ENCODE data around the gene TBCC.
"Not testable (repeated sequence)": the region's sequence is repeated elsewhere in the genome, so short reads cannot be mapped to it uniquely, and the experiment has no call there.

TBCC gene, protein sequence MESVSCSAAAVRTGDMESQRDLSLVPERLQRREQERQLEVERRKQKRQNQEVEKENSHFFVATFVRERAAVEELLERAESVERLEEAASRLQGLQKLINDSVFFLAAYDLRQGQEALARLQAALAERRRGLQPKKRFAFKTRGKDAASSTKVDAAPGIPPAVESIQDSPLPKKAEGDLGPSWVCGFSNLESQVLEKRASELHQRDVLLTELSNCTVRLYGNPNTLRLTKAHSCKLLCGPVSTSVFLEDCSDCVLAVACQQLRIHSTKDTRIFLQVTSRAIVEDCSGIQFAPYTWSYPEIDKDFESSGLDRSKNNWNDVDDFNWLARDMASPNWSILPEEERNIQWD

DNA sequence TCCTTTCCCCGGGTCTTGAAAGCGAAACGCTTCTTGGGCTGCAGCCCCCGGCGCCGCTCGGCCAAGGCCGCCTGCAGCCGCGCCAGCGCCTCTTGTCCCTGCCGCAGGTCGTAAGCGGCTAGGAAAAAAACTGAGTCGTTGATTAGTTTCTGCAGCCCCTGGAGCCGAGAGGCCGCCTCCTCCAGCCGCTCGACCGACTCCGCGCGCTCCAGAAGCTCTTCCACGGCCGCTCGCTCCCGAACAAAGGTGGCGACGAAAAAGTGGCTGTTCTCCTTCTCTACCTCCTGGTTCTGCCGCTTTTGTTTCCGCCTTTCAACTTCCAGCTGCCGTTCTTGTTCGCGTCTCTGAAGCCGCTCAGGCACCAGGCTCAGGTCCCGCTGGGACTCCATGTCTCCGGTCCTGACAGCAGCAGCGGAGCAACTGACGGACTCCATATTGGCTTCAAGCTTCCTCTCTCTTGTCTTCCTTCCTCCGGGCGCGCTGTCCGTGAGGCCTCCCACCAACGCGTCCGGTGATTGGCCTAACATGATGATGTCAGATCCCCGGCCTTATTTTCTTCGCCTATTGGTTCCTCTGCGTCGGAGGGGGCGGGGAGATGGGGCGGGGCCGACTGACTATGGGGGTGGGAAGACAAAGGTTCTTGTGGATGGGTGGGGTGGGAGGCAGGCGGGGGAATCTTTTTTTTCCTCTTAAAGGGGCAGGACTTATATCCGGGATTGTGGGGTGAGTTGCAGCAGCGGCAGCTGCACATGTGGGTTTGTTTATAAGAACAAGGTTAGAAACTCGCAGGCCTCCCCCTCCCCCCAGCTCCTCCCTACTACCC lies at the start of gene TBCC:
TBCC (minus strand) TSS at position 464 of the 823 bp plus-strand sequence; CDS start at position 434, 30 bp downstream.
- peak; percentile 99 for DNase-seq

- DNase-seq: no peak
Observed at GRCh38 chr6:42795651-42796050, 49.7 kb upstream of the TBCC start.

DNA sequence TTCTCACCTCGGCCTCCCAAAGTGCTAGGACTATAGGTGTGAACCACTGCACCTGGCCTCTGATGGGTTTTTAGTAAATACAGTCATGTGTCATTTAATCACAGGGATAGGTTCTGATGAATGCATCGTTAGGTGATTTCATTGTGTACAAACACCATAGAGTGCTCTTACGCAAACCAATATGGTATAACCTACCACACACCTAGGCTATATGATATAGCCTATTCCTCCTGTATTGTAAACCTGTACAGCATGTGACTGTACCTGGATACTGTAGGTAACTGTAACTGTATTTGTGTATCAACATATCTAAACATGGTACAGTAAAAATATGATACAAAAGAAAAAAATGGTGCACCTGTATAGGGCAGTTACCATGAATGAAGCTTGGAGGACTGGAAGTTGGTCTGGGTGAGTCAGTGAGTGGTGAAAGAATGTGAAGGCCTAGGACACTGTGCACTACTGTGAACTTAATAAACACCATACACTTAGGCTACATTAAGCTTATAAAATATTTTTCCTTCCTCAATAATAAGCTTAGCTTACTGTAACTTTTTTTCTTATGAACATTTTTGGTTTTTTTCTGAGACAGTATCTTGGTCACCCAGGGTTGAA lies 45.9 kb upstream of the TBCC start:
- peak; percentile 87 for DNase-seq

DNA sequence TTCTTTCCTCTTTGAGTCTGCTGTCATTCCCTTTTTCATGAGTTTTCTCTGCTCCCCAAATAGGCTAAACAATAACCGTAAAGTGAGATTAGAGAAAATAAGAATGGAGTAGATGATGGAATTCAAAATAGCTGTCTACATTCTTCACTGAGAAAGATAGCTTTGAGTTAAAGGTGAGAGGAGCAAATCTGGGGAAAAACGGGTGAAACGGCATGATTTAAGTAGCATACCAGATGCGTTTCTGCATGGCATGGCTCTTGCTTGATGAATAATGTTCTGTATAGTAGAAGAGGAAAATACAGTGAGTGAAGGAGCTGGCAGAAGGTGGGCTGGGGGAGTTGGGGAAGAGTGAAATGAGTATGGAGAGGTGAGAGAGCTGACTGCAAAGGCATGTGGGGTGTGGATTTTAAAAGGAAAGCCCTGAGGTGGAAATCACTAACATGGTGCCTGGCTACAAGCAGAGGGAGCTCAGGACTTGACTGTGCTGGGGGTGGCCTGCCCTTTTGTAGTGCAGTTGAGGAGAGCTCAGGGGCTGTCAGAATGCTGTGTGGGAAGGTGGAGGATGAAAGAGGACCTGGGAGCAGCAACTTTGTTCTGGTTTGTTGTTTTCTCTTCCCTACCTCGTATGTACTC lies 44.8 kb upstream of the TBCC start:
- DNase-seq: peak; percentile 38

DNA sequence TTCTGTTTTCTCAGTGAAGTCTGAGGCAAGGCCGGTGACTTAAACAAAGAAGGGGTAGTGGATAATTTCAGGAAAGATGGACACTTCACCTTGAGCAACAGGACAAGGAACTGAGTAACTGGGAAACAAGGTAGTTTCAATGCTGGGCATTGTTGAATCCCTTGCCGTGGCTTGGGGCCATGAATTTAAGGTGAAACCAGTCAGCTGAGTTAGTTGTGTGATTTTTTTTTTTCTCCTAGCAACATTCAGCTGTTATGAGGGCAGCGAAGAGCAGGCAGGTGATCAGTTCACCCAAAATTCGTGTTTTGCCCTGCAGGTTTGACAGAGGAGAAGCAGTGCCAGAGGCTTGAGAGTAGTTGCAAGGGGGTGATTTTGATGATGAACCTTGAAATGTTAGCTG lies 42.8 kb upstream of the TBCC start:
- DNase-seq: no peak

DNA sequence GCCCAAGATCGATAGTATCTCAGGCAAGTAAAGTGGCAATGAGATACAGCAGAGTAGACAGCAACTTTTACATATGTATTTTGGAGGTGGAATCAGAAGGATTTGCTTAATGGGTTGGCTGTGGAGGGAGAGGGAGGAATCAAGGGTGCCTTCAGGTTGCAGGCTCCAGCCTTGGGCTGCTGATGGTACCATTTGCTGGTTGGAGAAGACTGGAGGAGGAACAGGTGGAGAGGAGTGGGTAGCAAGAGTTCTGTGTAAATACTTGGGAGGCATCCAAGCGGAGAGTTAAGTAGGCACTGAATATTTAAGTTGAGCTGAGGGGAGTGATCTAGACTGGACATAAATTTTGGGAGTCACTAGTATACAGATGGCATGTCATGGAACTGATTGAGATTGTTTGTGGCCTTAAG lies 41.2 kb upstream of the TBCC start:
- peak; percentile 89 for DNase-seq

DNA sequence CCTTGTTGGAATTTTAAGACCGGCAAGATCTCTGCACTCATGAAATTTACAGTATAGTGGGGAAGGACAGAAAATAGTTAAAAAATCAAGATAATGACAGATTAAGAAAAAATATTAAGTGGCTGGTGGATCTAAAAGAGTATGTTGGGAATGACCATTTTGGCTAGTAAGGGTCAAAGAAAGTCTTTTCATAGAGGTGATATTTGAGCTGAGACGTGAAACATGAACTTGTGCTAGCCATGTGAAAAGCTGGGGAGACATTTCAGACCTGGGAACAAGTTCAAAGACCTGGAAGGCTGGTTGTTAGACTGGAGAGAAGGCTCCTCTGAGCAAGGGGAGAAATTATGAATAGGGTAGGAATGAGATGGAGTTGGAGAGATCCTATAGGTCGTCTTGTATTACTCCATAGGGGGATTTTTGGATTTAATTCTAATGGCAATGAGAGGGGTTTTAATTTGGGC lies 40.7 kb upstream of the TBCC start:
- no peak for DNase-seq

GRCh38 chr6:42784717-42785498 lies 39.0 kb upstream of the TBCC start:
- DNase-seq: peak; percentile 65

DNA sequence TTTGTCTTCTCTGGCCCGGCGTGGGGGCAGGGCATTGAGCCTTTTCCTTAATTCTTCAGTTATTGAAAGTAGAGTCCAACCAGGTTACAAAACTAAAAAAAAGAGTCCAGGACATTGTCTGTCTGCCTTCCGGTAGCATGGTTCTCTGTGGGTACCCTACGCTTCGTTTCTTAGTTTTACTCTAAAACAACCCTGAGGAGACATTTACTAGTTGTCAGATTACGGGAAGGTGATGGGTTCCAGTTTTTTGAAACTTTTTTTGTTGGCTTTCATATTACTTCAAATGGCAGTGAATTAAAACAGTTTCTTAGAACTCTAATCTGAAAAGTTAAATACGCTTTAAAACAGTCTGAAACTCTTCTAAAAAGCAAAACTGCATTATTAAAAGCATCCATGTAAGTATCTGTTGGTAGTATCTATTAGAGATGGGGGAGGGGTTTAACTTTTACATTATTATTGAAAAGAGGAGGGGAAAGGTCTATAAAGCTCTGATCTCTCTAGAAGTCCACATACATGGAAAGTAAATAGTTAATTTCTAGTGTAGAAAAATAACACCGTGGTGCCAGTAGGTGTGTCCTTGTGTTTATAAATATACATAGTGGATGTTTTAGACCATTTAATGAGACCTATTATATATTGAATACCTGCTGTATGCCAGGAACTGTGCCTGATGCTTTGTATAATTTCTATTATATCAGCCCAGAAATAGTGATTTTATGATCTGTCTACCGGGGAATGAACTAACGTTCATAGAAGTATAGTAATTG lies 38.2 kb upstream of the TBCC start:
- peak; percentile 77 for DNase-seq

- DNase-seq: peak; percentile 64
Observed at GRCh38 chr6:42783177-42783875, 37.4 kb upstream of the TBCC start.

GRCh38 chr6:42782689-42783176 lies 36.8 kb upstream of the TBCC start:
- peak; percentile 86 for DNase-seq

DNA sequence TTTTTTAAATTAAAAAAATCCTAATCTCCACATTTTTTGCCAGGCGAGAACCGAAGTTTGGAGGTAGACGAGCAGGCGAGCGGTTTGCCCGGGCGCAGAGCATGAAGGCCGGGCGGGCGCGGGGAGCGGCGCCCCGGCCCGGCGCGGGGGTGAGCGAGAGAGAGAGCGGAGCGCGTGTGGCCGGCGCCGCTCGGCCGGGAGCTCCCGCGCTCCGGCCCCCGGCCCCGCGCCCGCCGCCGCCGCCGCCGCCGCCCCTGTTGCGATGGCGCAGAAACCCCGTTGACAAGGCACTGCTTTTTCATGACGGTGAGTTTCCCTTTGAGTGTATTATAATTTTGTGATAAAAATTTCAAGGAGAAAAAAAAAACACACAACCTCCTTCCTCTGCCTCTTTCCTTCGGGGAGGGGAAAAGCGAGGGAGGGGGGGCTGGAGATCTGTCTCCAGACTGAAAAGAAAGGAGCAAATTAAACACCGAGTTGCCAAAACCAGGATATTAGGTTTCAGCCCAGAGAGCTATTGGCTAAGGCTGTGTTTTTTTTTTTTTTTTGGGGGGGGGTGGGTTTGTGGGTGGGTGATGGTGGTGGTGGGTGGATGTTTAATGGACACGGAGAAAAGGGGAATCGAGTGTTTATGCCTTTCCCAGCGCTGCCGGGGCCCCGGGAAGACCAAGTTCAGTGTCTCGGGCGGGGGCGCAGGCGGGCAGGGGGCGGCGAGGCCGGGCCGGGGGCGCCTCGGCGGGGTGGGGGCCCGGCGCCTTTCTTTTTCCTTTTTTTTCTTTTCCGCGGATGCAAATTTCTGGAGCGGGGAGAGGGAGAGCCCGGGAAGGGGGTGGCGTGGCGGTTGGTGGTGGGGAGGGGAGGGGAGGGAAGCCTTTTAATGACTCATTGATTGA lies 36.1 kb upstream of the TBCC start, which contains the start of gene BICRAL:
BICRAL (plus strand) TSS at position 257 of the 893 bp plus-strand sequence. CDS start 39,971 bp downstream, outside the sequence.
- DNase-seq: peak; percentile 68

DNA sequence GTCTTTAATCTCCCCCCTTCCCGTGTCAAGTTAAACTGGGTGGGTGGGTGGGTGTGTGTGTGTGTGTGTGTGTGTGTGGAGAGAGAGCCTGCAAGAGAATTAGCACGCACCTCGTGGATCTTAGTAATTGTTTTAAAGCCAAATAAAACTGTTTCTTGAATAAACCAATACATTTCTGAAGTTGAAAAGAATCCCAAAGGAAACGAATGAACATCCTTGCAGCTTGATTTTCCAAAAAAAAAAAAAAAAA lies 35.6 kb upstream of the TBCC start:
- peak; percentile 61 for DNase-seq

DNA sequence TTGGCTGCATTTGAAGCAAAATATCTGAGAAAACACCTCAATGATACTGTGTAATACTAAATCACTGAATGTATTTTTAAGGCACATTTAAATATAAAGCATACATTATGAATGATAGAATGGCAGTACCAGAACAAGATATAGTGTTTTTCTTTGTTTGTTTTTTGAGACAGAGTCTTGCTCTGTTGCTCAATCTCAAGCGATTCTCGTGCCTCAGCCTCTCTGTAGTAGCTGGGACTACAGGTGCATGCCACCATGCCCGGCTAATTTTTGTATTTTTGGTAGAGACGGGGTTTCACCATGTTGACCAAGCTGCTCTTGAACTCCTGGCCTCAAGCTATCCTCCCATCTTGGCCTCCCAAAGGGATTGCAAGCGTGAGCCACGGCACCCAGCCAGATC lies 33.6 kb upstream of the TBCC start:
- DNase-seq: no peak

GRCh38 chr6:42778122-42778521 lies 32.2 kb upstream of the TBCC start:
- DNase-seq: no peak

DNA sequence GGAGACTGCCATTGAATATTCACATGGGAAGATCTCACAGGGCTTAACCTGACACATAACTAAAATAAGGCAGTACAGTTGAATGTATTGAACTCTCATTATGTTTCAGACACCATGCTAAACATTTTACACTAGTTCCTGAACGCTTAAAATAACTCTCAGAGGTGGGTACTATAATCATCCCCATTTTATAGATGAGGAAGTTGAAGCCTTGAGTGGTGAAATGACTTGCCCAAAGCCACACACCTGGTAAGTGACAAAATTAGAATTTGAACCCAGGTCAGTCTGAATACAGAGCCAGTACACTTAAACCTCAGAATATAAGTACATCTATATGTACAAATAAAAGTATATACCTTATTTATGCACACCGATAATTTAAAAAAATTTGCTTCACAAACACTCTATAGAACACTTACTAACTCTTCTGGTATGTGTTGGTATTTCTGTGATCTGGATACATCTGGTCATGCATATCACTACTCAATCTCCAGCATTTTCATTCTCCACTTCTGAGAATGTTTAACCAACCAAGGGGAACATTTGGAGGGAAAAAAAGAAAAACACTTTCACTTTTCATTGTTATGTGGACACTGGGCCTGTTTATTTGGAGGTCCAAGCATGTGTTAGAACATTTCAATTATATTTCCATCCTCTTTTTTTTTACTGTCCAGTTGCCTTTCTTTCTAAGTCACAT lies 31.4 kb upstream of the TBCC start:
- DNase-seq: no peak

DNA sequence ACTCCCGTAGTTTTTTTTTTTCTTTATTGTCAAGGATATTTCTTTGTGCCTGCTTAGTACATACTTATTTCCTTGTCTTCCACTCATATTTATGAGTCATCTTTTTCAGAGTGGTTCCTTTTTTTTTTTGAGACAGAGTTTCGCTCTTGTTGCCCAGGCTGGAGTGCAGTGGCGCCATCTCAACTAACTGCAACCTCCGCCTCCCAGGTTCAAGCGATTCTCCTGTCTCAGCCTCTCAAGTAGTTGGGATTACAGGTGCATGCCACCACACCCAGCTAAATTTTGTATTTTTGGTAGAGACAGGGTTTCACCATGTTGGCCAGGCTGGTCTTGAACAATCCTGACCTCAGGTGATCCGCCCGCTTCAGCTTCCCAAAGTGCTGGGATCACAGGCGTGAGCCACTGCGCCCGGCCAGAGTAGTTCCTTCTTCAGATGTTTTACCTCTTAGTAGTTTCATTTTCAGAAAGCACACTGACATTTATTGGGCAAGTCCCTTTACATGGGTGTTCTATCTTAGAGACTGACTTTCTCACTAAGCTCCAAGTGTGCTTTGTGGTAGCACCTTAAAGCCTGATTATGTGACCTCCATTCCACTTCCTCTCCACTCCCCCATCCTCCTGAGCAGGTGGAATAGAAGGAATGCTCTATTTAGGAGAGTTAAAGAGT lies 29.1 kb upstream of the TBCC start:
- DNase-seq: not testable (repeated sequence)

- no peak for DNase-seq
Observed at GRCh38 chr6:42774201-42774600, 28.3 kb upstream of the TBCC start.

DNA sequence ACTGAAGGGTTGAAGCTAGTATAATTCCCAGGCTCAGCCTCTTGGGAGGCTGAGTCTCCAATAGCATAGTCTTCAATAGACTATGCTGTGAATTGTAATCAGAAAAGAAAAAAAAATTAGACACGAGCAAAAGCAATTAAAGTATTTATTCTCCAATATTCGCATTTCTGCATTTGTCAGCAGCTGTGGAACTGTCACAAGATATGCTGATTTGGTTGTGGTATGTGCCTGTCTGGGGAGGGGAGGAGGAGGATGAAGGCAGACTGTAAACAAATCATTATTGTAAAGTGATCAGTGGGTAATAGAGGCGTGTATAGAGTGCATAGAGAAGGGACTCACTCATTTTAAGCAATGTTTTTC lies 25.8 kb upstream of the TBCC start:
- no peak for DNase-seq

All from NCI-H510A treated with DMSO at 0.1 percent for 48 hours (cell line).